Measurements from ENCODE around the gene CCDC124. TPM values are rescaled to one million over a fixed set of nuclear protein-coding genes. Genes with fewer than 3 reads are reported as not detected.

Gene CCDC124
- total RNA-seq, 4 donors from 2014 or later: 36.9 to 93.5 (median 41.4) TPM

- TF ChIP-seq POLR2AphosphoS5 (IDR thresholded peaks at IDR 0.05) (no peak), EP300 (IDR thresholded peaks at IDR 0.05; ENCODE audit: low read depth) (no peak), POLR2A (IDR thresholded peaks at IDR 0.05) (no peak)
- TF ChIP-seq, protein P1, sequence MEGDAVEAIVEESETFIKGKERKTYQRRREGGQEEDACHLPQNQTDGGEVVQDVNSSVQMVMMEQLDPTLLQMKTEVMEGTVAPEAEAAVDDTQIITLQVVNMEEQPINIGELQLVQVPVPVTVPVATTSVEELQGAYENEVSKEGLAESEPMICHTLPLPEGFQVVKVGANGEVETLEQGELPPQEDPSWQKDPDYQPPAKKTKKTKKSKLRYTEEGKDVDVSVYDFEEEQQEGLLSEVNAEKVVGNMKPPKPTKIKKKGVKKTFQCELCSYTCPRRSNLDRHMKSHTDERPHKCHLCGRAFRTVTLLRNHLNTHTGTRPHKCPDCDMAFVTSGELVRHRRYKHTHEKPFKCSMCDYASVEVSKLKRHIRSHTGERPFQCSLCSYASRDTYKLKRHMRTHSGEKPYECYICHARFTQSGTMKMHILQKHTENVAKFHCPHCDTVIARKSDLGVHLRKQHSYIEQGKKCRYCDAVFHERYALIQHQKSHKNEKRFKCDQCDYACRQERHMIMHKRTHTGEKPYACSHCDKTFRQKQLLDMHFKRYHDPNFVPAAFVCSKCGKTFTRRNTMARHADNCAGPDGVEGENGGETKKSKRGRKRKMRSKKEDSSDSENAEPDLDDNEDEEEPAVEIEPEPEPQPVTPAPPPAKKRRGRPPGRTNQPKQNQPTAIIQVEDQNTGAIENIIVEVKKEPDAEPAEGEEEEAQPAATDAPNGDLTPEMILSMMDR (IDR thresholded peaks at IDR 0.05): no peak
- Histone ChIP-seq H3K4me3 (no peak overlapping the region), H3K27me3 (peaks cover 20% of the 10 kb centered on the region), H3K36me3 (no peaks in the 10 kb centered on the region), H3K9me3 (no peaks in the 10 kb centered on the region), H3K27ac (no peak overlapping the region), H3K4me1 (no peaks in the 10 kb centered on the region)
- WGBS, 2 donors (ENCODE audit: low coverage in 1 of 2): 76% methylated on average over 7 of the region's 7 CpGs; no CpG with 5 or more reads in 1 of the 2 donors
- no peak for DNase-seq
- intact Hi-C loops (cut with DNase I; ENCODE audit: low total_unique reads): no loop called here
- in situ Hi-C loops (cut with MboI; ENCODE audit: low pct_ligation_motif_present in 1 of 4, low pct_unique_long_range_greater_than_20kb in 1 of 4, low sequenced_read_pairs in 3 of 4): no loop called here
These were observed 44.6 kb upstream of the CCDC124 start for GRCh38 chr19:17888260-17888659.

GRCh38 chr19:17889609-17890214, 43.1 kb upstream of the CCDC124 start:
- no peaks in the 10 kb centered on the region for H3K9me3 ChIP-seq
- H3K27me3 ChIP-seq: peaks cover 25% of the 10 kb centered on the region
- intact Hi-C loops (cut with DNase I; ENCODE audit: low total_unique reads) (no loop called here), in situ Hi-C loops (cut with MboI; ENCODE audit: low pct_ligation_motif_present in 1 of 4, low pct_unique_long_range_greater_than_20kb in 1 of 4, low sequenced_read_pairs in 3 of 4) (no loop called here)
- no peak for TF ChIP-seq EP300 (IDR thresholded peaks at IDR 0.05; ENCODE audit: low read depth)
- TF ChIP-seq, protein P1 (IDR thresholded peaks at IDR 0.05): no peak
- TF ChIP-seq POLR2A (IDR thresholded peaks at IDR 0.05): no peak
- TF ChIP-seq POLR2AphosphoS5 (IDR thresholded peaks at IDR 0.05): no peak
- H3K27ac ChIP-seq: no peak overlapping the region
- no peak for DNase-seq
- H3K36me3 ChIP-seq: no peaks in the 10 kb centered on the region
- no peak overlapping the region for H3K4me3 ChIP-seq
- no peaks in the 10 kb centered on the region for H3K4me1 ChIP-seq
- WGBS, 2 donors (ENCODE audit: low coverage in 1 of 2): 31 to 34% methylated on average over 8 to 18 of the region's 18 CpGs

DNA sequence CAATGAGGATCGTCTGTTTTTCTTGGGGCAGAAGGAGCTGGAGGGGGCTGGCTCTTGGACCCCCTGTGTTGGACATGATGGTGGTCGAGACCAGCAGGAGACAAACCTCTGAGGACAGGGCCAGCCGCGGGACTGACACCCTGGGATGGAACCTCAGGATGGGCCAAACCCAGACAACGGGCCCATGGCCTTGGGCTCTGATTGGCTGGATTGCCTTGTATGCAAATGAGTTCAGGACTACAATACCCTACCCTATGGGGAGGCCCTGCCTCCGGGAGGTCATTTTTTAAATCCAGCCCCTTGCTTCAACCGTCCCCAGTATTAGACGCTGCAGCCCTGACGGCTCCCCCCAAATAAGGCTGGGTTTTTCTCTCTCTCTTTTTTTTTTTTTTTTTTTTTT, 39.0 kb upstream of the CCDC124 start:
- H3K4me1 ChIP-seq: no peaks in the 10 kb centered on the region
- in situ Hi-C loops (cut with MboI; ENCODE audit: low pct_ligation_motif_present in 1 of 4, low pct_unique_long_range_greater_than_20kb in 1 of 4, low sequenced_read_pairs in 3 of 4) (no loop called here), intact Hi-C loops (cut with DNase I; ENCODE audit: low total_unique reads) (no loop called here)
- TF ChIP-seq EP300 (IDR thresholded peaks at IDR 0.05; ENCODE audit: low read depth) (no peak), POLR2A (IDR thresholded peaks at IDR 0.05) (no peak), POLR2AphosphoS5 (IDR thresholded peaks at IDR 0.05) (no peak)
- TF ChIP-seq, protein P1 (IDR thresholded peaks at IDR 0.05): no peak
- no peaks in the 10 kb centered on the region for H3K36me3 ChIP-seq
- peaks cover 38% of the 10 kb centered on the region for H3K27me3 ChIP-seq
- H3K9me3 ChIP-seq: no peaks in the 10 kb centered on the region
- no peak overlapping the region for H3K4me3 ChIP-seq
- 77 to 100% methylated on average over 4 to 8 of the region's 9 CpGs for WGBS, 2 donors (ENCODE audit: low coverage in 1 of 2)
- no peak for DNase-seq
- no peak overlapping the region for H3K27ac ChIP-seq

DNA sequence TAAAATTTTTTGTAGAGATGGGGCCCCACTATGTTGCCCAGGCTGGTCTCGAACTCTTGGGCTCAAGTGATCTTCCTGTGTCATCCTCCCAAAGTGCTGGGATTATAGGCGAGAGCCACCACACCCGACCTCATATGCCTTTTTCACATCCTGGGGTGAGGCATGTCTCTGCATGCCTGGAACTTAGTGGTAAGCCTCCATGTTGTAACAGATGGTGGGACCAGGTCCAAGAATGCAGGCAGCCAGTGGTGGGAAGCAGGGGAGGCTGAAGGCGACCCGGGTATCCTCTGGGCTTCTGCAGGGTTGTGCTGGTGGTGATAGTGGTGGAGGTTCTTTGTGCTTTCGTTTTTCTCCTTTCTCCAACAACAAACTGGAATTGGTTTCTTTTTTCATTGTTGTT, 30.1 kb upstream of the CCDC124 start:
- Histone ChIP-seq H3K27me3 (peaks cover 10% of the 10 kb centered on the region), H3K4me1 (no peaks in the 10 kb centered on the region), H3K9me3 (peaks cover 0 to 4% of the 10 kb centered on the region in 2 donors), H3K4me3 (no peak overlapping the region), H3K27ac (no peak overlapping the region), H3K36me3 (no peaks in the 10 kb centered on the region)
- WGBS, 2 donors (ENCODE audit: low coverage in 1 of 2): 40 to 62% methylated on average over 3 to 6 of the region's 6 CpGs
- intact Hi-C loops (cut with DNase I; ENCODE audit: low total_unique reads): no loop called here
- in situ Hi-C loops (cut with MboI; ENCODE audit: low pct_ligation_motif_present in 1 of 4, low pct_unique_long_range_greater_than_20kb in 1 of 4, low sequenced_read_pairs in 3 of 4): no loop called here
- DNase-seq: no peak
- TF ChIP-seq POLR2A (IDR thresholded peaks at IDR 0.05) (no peak), POLR2AphosphoS5 (IDR thresholded peaks at IDR 0.05) (no peak), EP300 (IDR thresholded peaks at IDR 0.05; ENCODE audit: low read depth) (no peak)
- TF ChIP-seq, protein P1 (IDR thresholded peaks at IDR 0.05): no peak

All from transverse colon (tissue), 4 donors.